K562 (cell line): ENCODE results near the gene CLDN1. TPM values are rescaled to one million over a fixed set of nuclear protein-coding genes. Genes with fewer than 3 reads are reported as not detected.

ENCODE experiments used
- ATAC-seq: fragments of 200-7000 bp; cut with Tn5 transposase; 3 replicates; pipeline ENCODE4 v1.9.1; 2020; ENCODE audit warnings: moderate library complexity
- BruUV-seq: library from RNA; stranded (reverse); fragments of 400-500 nt; replicated peaks from 2 replicates; lab custom pipeline; 2021; lab: Mats Ljungman, UMichigan
- CTCF ChIA-PET: fragments of 300-600 bp; formaldehyde crosslinking; extraction: SDS; loops from one replicate; lab custom pipeline; 2021; ENCODE audit warnings: low intra/inter-chr PET ratio; lab: Yijun Ruan, JAX
- POLR2A ChIA-PET: fragments of 300-600, 350-650 bp; sonication (Branson Sonifier 250); formaldehyde crosslinking; extraction: SDS; loops from one replicate; lab custom pipeline; 2021; ENCODE audit warnings: antibody characterized with exemption, inconsistent platforms; lab: Yijun Ruan, JAX
- DNase-seq, 4 experiments: peaks; one replicate each; pipeline versions ENCODE4 v3.0.0 to v3.0.0-alpha.2; 2011 to 2018; ENCODE audit warnings: low spot score in 3 of 4, mixed read lengths in 3 of 4; ENCODE audit errors: extremely low read depth in 1 of 4
- FAIRE-seq: peaks from 2 replicates; lab custom pipeline; 2011; peaks lifted over from hg19 to GRCh38; lab: Jason Lieb, UNC
- H2AFZ ChIP-seq: 2 replicates; pipeline ENCODE4 v1.6.0; 2011; ENCODE audit warnings: low read depth, low read length, control low read depth, inconsistent platforms
- H3K27ac ChIP-seq: fragments of 200-600 bp; 3 replicates; pipeline ENCODE4 v1.8.0; 2011; ENCODE audit warnings: low read depth, mild to moderate bottlenecking, control low read depth, inconsistent platforms, low read length, moderate library complexity, mixed read lengths; ENCODE audit errors: extremely low read depth
- H3K27me3 ChIP-seq, 2 experiments: fragments of 300-600 bp in 1 of 2; 2 replicates in 1 of 2; 3 replicates in 1 of 2; pipeline versions ENCODE4 v1.6.0 to v1.8.0; 2011; ENCODE audit warnings: inconsistent platforms in 2 of 2, low read length in 2 of 2, mild to moderate bottlenecking in 1 of 2, mixed read lengths in 1 of 2, moderate library complexity in 1 of 2; ENCODE audit not compliant: control insufficient read depth in 2 of 2, insufficient read depth in 2 of 2
- H3K36me3 ChIP-seq: fragments of 300-600 bp; 3 replicates; pipeline ENCODE4 v1.8.0; 2011; ENCODE audit warnings: mild to moderate bottlenecking, low read length, inconsistent platforms; ENCODE audit not compliant: control insufficient read depth, insufficient read depth
- H3K4me1 ChIP-seq, 2 experiments: fragments of 200-600 bp in 1 of 2; replicated peaks in 1 of 2; 2 replicates in 1 of 2; 3 replicates in 1 of 2; pipeline versions ENCODE4 v1.5.1 to v1.8.0; 2011; ENCODE audit warnings: inconsistent platforms in 2 of 2, low read length in 2 of 2, mild to moderate bottlenecking in 1 of 2, mixed read lengths in 1 of 2, moderate library complexity in 1 of 2; ENCODE audit not compliant: control insufficient read depth in 2 of 2, insufficient read depth in 2 of 2
- H3K4me2 ChIP-seq: 2 replicates; pipeline ENCODE4 v1.6.1; 2011; ENCODE audit warnings: low read length, control low read depth, inconsistent platforms, mixed read lengths; ENCODE audit not compliant: insufficient read depth
- H3K4me3 ChIP-seq: fragments of 200-600 bp; sonication (generic), shearing (Covaris generic); 2 replicates; pipeline ENCODE4 v1.5.1; 2016; ENCODE audit warnings: control low read depth, inconsistent platforms
- H3K79me2 ChIP-seq: fragments of 200-600 bp; 3 replicates; pipeline ENCODE4 v1.8.0; 2011; ENCODE audit warnings: low read length, inconsistent platforms; ENCODE audit not compliant: control insufficient read depth, insufficient read depth
- H3K9ac ChIP-seq, 2 experiments: 2 replicates each; pipeline versions ENCODE4 v1.6.0 to v1.6.1; 2011; ENCODE audit warnings: low read depth in 2 of 2, low read length in 2 of 2, control low read depth in 1 of 2, inconsistent platforms in 1 of 2, mild to moderate bottlenecking in 1 of 2, mixed read lengths in 1 of 2; ENCODE audit not compliant: insufficient read depth in 1 of 2
- H3K9me1 ChIP-seq: one replicate; pipeline ENCODE4 v1.6.0; 2011; ENCODE audit warnings: inconsistent platforms, mild to moderate bottlenecking, low read length, moderate library complexity; ENCODE audit not compliant: control insufficient read depth, insufficient read depth
- H3K9me3 ChIP-seq: replicated peaks from 2 replicates; pipeline ENCODE4 v1.5.1; 2011; ENCODE audit warnings: low read depth, low read length, inconsistent platforms; ENCODE audit not compliant: control insufficient read depth, insufficient read depth
- H4K20me1 ChIP-seq: replicated peaks from 2 replicates; pipeline ENCODE4 v1.6.1; 2011; ENCODE audit warnings: low read length, inconsistent platforms, mixed read lengths; ENCODE audit not compliant: control insufficient read depth, insufficient read depth
- C11orf30 ChIP-seq: fragments of 450-650 bp; IDR thresholded peaks from 2 replicates; pipeline ENCODE4 v1.6.1; 2016; ENCODE audit warnings: low read depth, mild to moderate bottlenecking
- HES1 ChIP-seq: fragments of 450-650 bp; IDR thresholded peaks from 2 replicates; pipeline ENCODE4 v1.6.1; 2016; ENCODE audit warnings: low read depth, mild to moderate bottlenecking, moderate library complexity
- KHSRP ChIP-seq: fragments of 450-650 bp; IDR thresholded peaks from 2 replicates; pipeline ENCODE4 v1.6.1; 2017
- MAFF ChIP-seq: IDR thresholded peaks from 2 replicates; pipeline ENCODE4 v1.6.1; 2012; ENCODE audit warnings: low read length, improper control_type of control experiment
- MAFG ChIP-seq: fragments of 450-650 bp; conservative IDR thresholded peaks from 2 replicates; pipeline ENCODE4 v1.6.1; 2016; ENCODE audit warnings: missing genetic modification characterization, missing compliant biosample characterization
- MAFK ChIP-seq: IDR thresholded peaks from 2 replicates; pipeline ENCODE4 v1.6.1; 2011; ENCODE audit warnings: low read length, improper control_type of control experiment
- SMARCE1 ChIP-seq: fragments of 450-650 bp; IDR thresholded peaks from 2 replicates; pipeline ENCODE4 v1.7.1; 2016; ENCODE audit warnings: mild to moderate bottlenecking
- SREBF1 ChIP-seq: fragments of 150-350 bp; IDR thresholded peaks from 2 replicates; pipeline ENCODE4 v1.6.1; 2014; ENCODE audit warnings: antibody characterized with exemption, low read depth, low read length, borderline replicate concordance
- STAT5B ChIP-seq: fragments of 250-450 bp; sonication (Bioruptor Pico); IDR thresholded peaks from 2 replicates; pipeline ENCODE4 v1.8.0; 2021; ENCODE audit warnings: mild to moderate bottlenecking, inconsistent platforms
- ZNF316 ChIP-seq: fragments of 450-650 bp; IDR thresholded peaks from 2 replicates; pipeline ENCODE4 v1.6.1; 2016
- ZNF592 ChIP-seq: fragments of 450-650 bp; IDR thresholded peaks from 2 replicates; pipeline ENCODE4 v1.6.1; 2017; ENCODE audit warnings: antibody characterized with exemption, mild to moderate bottlenecking
- in situ Hi-C: fragments of 300-500 bp; cut with MboI; formaldehyde crosslinking; loops from 4 replicates; pipeline ENCODE4 v1.15.0; 2018; ENCODE audit warnings: inconsistent platforms, mixed read lengths
- intact Hi-C: fragments of 100-400 bp; cut with micrococcal nuclease; formaldehyde crosslinking; loops from 2 replicates; pipeline ENCODE4 v1.14.2; 2022
- polyA plus RNA-seq, 8 experiments: library from polyadenylated mRNA; depleted of rRNA in 4 of 8; stranded (reverse) in 5 of 8; unstranded in 3 of 8; fragments of >200 nt; fragmentation: Nextera tagmentation in 2 of 8; fragmentation: Illumina TruSeq in 1 of 8; extraction: Ambion mirVana in 2 of 8; extraction: Trizol in 1 of 8; gene quantifications; 2 replicates each; pipeline versions ENCODE4 v1.2.1 to v1.2.3, GENCODE V29; 2011 to 2014; ENCODE audit warnings: inconsistent platforms in 1 of 8, missing spikeins in 1 of 8
- total RNA-seq, 7 experiments: library from RNA; depleted of rRNA in 6 of 7; stranded (reverse); fragments of >200 nt in 6 of 7; fragmentation: Illumina TruSeq in 2 of 7; extraction: Trizol in 2 of 7; gene quantifications; 2 replicates each; pipeline versions ENCODE4 v1.2.1 to v1.2.3, GENCODE V29; 2011 to 2021; ENCODE audit warnings: low replicate concordance in 1 of 7

CLDN1 gene
- total and polyA plus RNA-seq, 9 of the 15 experiments (the other 6 are each of a cell fraction or from before 2014, with no cell fraction given) = 0.16 TPM; not detected in 8

- no peaks in the 10 kb centered on the region for H3K36me3 ChIP-seq
- no peak overlapping the region for H3K27ac ChIP-seq
- H3K4me1 ChIP-seq = no peaks in the 10 kb centered on the region
- intact Hi-C loops (no loop called here), in situ Hi-C loops (no loop called here)
- no peaks in the 10 kb centered on the region for H3K79me2 ChIP-seq
- no peaks in the 10 kb centered on the region for H3K27me3 ChIP-seq
- no peak overlapping the region for H3K4me2 ChIP-seq
- no peak for FAIRE-seq
- H4K20me1 ChIP-seq = no peaks in the 10 kb centered on the region
- POLR2A ChIA-PET = no interaction called here
- no peaks in the 10 kb centered on the region for H3K9me3 ChIP-seq
- BruUV-seq = no TSS peak
- H2AFZ ChIP-seq = no peak overlapping the region
- H3K9ac ChIP-seq = no peak overlapping the region
- CTCF ChIA-PET = no interaction called here
- no peaks in the 10 kb centered on the region for H3K9me1 ChIP-seq
- no peak for ATAC-seq
- no peak for DNase-seq
- H3K4me3 ChIP-seq = no peak overlapping the region
- TF ChIP-seq ZNF592 (no peak), C11orf30 (peak; percentile 37; the same call in 1 of the 2 replicates), MAFK (peak; percentile 68), SREBF1 (no peak), HES1 (no peak), MAFG (tag) (peak; percentile 55), MAFF (peak; percentile 67), SMARCE1 (no peak), KHSRP (no peak), STAT5B (CRISPR knock-in tag) (no peak), ZNF316 (peak; percentile 71)
Measured at GRCh38 chr3:190266265-190266912, 55.9 kb downstream of the CLDN1 start.
